GM12891 (cell line): ENCODE measurements around the gene VPS26C.

ENCODE experiments used
- PAX5 ChIP-seq: IDR thresholded peaks from 2 replicates; pipeline ENCODE4 v1.6.1; 2011; ENCODE audit warnings: low read length, moderate library complexity, mild to moderate bottlenecking; ENCODE audit not compliant: insufficient read depth, severe bottlenecking
- POLR2A ChIP-seq: IDR thresholded peaks from 2 replicates; pipeline ENCODE4 v1.6.1; 2011; ENCODE audit warnings: low read depth, low read length, control low read depth
- POLR2AphosphoS5 ChIP-seq: IDR thresholded peaks from 2 replicates; pipeline ENCODE4 v1.6.1; 2011; ENCODE audit warnings: low read depth, low read length, control low read depth
- SPI1 ChIP-seq: IDR thresholded peaks from 2 replicates; pipeline ENCODE4 v1.6.1; 2011; ENCODE audit warnings: low read depth, low read length, control low read depth
- TAF1 ChIP-seq: IDR thresholded peaks from 2 replicates; pipeline ENCODE4 v1.6.1; 2011; ENCODE audit warnings: low read depth, low read length, control low read depth

- TF ChIP-seq POLR2A: no peak
- TF ChIP-seq SPI1: no peak
- no peak for TF ChIP-seq TAF1
- no peak for TF ChIP-seq PAX5
- no peak for TF ChIP-seq POLR2AphosphoS5
These were observed 36.4 kb downstream of the VPS26C start for GRCh38 chr21:37230632-37231248.
